Ovary (tissue), 3 donors: ENCODE results near the gene PDK1.

Experiments
- EP300 ChIP-seq: sonication (generic); formaldehyde crosslinking; IDR thresholded peaks from one replicate; pipeline ENCODE4 v1.6.1; 2017; ENCODE audit warnings: antibody characterized with exemption
- POLR2A ChIP-seq: fragments of 450-650 bp; IDR thresholded peaks from one replicate; pipeline ENCODE4 v1.6.1; 2017; ENCODE audit warnings: antibody characterized with exemption, mild to moderate bottlenecking, moderate library complexity
- TF ChIP-seq, protein P1 (sequence below), 3 donors: fragments of 450-650 bp in 2 of 3; fragments of 200-600 bp in 1 of 3; IDR thresholded peaks; one replicate each; pipeline versions ENCODE4 v1.5.1 to v1.8.0; 2016 to 2022; ENCODE audit warnings: antibody characterized with exemption in 3 of 3, mild to moderate bottlenecking in 1 of 3
- donor health status: DM: no; HTN: no; CAD: no.

DNA sequence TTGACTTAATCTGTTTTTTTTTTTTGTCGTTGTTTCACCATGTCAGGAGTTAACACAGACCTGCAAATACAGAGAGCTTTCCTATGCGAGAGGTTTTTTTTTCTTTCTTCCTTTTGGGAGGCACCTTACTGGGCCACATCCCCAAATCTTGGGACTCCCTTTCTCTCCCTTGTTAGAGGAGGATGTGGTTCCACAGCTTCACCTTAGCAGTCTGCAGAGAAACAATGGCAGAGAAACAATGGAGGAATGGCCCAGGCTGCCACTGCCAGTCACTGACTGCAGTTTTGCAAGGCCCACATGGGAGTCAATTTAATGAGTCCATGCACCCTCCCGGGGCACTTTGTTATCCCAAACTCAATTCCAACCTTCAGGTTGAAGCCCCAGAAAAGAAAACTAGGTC is 20.8 kb upstream of the PDK1 start:
- TF ChIP-seq, protein P1, sequence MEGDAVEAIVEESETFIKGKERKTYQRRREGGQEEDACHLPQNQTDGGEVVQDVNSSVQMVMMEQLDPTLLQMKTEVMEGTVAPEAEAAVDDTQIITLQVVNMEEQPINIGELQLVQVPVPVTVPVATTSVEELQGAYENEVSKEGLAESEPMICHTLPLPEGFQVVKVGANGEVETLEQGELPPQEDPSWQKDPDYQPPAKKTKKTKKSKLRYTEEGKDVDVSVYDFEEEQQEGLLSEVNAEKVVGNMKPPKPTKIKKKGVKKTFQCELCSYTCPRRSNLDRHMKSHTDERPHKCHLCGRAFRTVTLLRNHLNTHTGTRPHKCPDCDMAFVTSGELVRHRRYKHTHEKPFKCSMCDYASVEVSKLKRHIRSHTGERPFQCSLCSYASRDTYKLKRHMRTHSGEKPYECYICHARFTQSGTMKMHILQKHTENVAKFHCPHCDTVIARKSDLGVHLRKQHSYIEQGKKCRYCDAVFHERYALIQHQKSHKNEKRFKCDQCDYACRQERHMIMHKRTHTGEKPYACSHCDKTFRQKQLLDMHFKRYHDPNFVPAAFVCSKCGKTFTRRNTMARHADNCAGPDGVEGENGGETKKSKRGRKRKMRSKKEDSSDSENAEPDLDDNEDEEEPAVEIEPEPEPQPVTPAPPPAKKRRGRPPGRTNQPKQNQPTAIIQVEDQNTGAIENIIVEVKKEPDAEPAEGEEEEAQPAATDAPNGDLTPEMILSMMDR (IDR thresholded peaks at IDR 0.05), result no peak
- TF ChIP-seq EP300 (no peak), POLR2A (no peak)
